Uterus (tissue), 4 donors: ENCODE results near the gene CHML. TPM values are rescaled to one million over a fixed set of nuclear protein-coding genes. Genes with fewer than 3 reads are reported as not detected.

ENCODE experiments used
- DNase-seq, 2 donors: peaks; one replicate each; pipeline ENCODE4 v3.0.0-alpha.2; 2019 to 2020
- H3K27ac ChIP-seq, 2 donors: fragments of 200-600 bp; sonication (generic); 1 replicate in 1 of 2; 2 replicates in 1 of 2; pipeline ENCODE4 v1.5.1; 2016 to 2018
- H3K27me3 ChIP-seq, 2 donors: fragments of 200-600 bp; sonication (generic); one replicate each; pipeline ENCODE4 v1.5.1; 2018 to 2019; ENCODE audit warnings: control low read depth in 1 of 2
- H3K36me3 ChIP-seq, 2 donors: fragments of 200-600 bp; sonication (generic); one replicate each; pipeline ENCODE4 v1.5.1; 2019; ENCODE audit warnings: control low read depth in 1 of 2
- H3K4me1 ChIP-seq, 2 donors: fragments of 200-600 bp; sonication (generic); one replicate each; pipeline ENCODE4 v1.5.1; 2018 to 2019; ENCODE audit warnings: control low read depth in 1 of 2
- H3K4me3 ChIP-seq, 2 donors: fragments of 200-600 bp; sonication (generic); 1 replicate in 1 of 2; 2 replicates in 1 of 2; pipeline ENCODE4 v1.5.1; 2018 to 2019; ENCODE audit warnings: mild to moderate bottlenecking in 1 of 2
- H3K9me3 ChIP-seq, 2 donors: fragments of 200-600 bp; sonication (generic); one replicate each; pipeline ENCODE4 v1.5.1; 2019; ENCODE audit warnings: control low read depth in 1 of 2
- POLR2A ChIP-seq, 2 donors: fragments of 450-650 bp; IDR thresholded peaks; one replicate each; pipeline ENCODE4 v1.6.1; 2016; ENCODE audit warnings: antibody characterized with exemption in 2 of 2, mild to moderate bottlenecking in 1 of 2, moderate library complexity in 1 of 2
- intact Hi-C: fragments of 100-400 bp; cut with DNase I; formaldehyde crosslinking; loops from one replicate; pipeline ENCODE4 v1.15.1; 2023; ENCODE audit warnings: low total_unique reads
- total RNA-seq, 4 donors: library from RNA; depleted of rRNA in 3 of 4; stranded (reverse); fragments of >200 nt in 3 of 4; gene quantifications; one replicate each; pipeline versions ENCODE4 v1.1.0 to v1.2.4, GENCODE V29; 2014 to 2023
- TF ChIP-seq, protein P1 (sequence below), 4 experiments: fragments of 200-600 bp in 2 of 4; fragments of 450-650 bp in 2 of 4; sonication (generic) in 2 of 4; IDR thresholded peaks; one replicate each; pipeline ENCODE4 v1.5.1; 2016 to 2019; ENCODE audit warnings: antibody characterized with exemption in 4 of 4, mild to moderate bottlenecking in 2 of 4, moderate library complexity in 1 of 4
- donor health status: DM: yes; HTN: yes; CAD: no.

The CHML gene
- total RNA-seq, 4 donors from 2014 or later: 4.9 to 34.6 (median 9.1) TPM

DNA sequence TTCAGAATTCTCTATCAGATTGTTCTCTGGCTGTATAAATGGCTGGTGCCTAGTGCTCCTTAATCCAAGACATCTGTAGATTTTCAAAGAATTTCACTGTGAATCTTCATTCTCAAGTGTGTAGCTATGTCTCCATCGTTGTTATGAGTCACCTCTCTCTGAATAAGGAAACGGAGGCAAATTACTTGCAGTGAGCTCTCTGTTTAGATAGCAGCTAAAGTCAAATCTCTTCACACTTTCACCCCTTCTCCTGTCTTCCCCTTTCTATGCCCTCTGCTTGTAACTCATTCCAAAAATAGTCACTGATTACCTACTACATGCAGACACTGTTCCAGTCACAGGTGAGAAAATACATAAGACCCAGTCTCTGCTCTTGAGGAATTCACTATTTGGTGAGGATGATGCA, 39.7 kb downstream of the CHML start:
- Histone ChIP-seq H3K36me3 (no peaks in the 10 kb centered on the region), H3K4me3 (no peak overlapping the region), H3K27ac (no peak overlapping the region), H3K9me3 (no peaks in the 10 kb centered on the region), H3K27me3 (no peaks in the 10 kb centered on the region), H3K4me1 (no peaks in the 10 kb centered on the region)
- TF ChIP-seq, protein P1, sequence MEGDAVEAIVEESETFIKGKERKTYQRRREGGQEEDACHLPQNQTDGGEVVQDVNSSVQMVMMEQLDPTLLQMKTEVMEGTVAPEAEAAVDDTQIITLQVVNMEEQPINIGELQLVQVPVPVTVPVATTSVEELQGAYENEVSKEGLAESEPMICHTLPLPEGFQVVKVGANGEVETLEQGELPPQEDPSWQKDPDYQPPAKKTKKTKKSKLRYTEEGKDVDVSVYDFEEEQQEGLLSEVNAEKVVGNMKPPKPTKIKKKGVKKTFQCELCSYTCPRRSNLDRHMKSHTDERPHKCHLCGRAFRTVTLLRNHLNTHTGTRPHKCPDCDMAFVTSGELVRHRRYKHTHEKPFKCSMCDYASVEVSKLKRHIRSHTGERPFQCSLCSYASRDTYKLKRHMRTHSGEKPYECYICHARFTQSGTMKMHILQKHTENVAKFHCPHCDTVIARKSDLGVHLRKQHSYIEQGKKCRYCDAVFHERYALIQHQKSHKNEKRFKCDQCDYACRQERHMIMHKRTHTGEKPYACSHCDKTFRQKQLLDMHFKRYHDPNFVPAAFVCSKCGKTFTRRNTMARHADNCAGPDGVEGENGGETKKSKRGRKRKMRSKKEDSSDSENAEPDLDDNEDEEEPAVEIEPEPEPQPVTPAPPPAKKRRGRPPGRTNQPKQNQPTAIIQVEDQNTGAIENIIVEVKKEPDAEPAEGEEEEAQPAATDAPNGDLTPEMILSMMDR (IDR thresholded peaks at IDR 0.05): no peak
- TF ChIP-seq POLR2A (IDR thresholded peaks at IDR 0.05): no peak
- intact Hi-C loops: no loop called here
- DNase-seq: no peak

DNA sequence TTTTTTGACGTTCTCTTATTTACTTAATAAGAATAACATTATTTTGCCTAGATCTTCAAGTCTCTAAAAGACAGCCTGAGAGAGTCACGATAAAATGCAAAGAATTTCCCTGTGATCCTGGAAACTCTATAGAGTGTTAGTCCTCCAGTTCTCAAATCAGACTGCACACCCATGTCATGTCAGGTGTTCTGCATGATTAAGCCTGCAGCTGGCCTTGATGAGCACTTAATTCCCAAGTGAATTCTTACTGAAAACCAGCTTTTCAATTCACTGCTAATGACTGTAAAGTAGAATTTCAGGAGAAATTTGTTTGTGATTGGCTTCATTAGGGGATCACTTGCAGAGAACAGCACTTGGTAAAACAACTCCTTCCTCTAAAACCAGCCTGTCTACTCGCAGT, 41.9 kb downstream of the CHML start:
- no peak overlapping the region for H3K27ac ChIP-seq
- intact Hi-C loops: no loop called here
- H3K36me3 ChIP-seq: no peaks in the 10 kb centered on the region

DNA sequence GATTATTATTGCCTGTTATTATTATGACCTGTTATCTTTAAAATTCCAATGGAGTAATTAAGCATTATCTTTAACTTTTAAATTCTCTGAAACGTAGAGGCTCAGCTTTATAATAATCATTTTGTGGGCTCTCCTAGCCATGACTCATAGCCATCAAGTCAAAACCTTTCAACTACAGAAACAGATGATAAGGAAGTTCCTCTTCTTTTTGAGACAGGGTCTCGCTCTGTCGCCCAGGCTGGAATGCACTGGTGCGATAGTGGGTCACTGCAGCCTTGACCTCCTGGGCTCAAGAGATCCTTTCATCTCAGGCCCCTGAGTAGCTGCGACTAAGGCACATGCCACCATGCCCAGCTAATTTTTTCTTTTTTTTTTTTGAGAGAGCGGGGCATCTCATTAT, 43.5 kb downstream of the CHML start:
- Histone ChIP-seq H3K27me3 (no peaks in the 10 kb centered on the region), H3K4me3 (no peak overlapping the region), H3K36me3 (no peaks in the 10 kb centered on the region), H3K4me1 (no peaks in the 10 kb centered on the region), H3K9me3 (no peaks in the 10 kb centered on the region), H3K27ac (no peak overlapping the region)
- DNase-seq: no peak
- no peak for TF ChIP-seq POLR2A (IDR thresholded peaks at IDR 0.05)
- TF ChIP-seq, protein P1 (IDR thresholded peaks at IDR 0.05): no peak
- intact Hi-C loops: no loop called here

More for the DNA sequence above, 41.9 kb downstream of the CHML start:
- no peak for DNase-seq
- TF ChIP-seq, protein P1 (IDR thresholded peaks at IDR 0.05): no peak
- TF ChIP-seq POLR2A (IDR thresholded peaks at IDR 0.05): no peak
- no peak overlapping the region for H3K4me3 ChIP-seq
- no peaks in the 10 kb centered on the region for H3K27me3 ChIP-seq
- no peaks in the 10 kb centered on the region for H3K9me3 ChIP-seq
- no peaks in the 10 kb centered on the region for H3K4me1 ChIP-seq

DNA sequence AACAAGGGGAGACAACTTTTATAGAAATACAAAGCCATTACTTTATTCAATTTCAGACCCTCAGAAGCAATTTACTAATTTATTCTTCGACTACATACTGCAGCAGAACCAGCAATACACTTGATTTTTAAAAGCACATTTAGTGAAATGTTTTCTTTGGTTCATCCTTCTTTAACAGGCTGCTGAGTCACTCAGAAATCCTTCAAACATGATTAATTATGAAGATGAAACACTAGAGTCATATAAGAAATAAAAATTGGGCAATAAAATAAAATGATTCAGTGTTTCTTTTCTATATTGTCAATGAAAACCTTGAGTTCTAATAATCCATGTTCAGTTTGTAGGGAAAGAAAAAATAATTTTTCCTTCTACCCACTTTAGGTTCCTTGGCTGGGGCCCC, 47.0 kb downstream of the CHML start:
- no peak for TF ChIP-seq POLR2A (IDR thresholded peaks at IDR 0.05)
- TF ChIP-seq, protein P1 (IDR thresholded peaks at IDR 0.05): no peak
- H3K4me1 ChIP-seq: no peaks in the 10 kb centered on the region
- H3K36me3 ChIP-seq: no peaks in the 10 kb centered on the region
- intact Hi-C loops: no loop called here
- H3K9me3 ChIP-seq: no peaks in the 10 kb centered on the region
- DNase-seq: no peak
- no peak overlapping the region for H3K27ac ChIP-seq
- H3K27me3 ChIP-seq: no peaks in the 10 kb centered on the region
- H3K4me3 ChIP-seq: no peak overlapping the region

DNA sequence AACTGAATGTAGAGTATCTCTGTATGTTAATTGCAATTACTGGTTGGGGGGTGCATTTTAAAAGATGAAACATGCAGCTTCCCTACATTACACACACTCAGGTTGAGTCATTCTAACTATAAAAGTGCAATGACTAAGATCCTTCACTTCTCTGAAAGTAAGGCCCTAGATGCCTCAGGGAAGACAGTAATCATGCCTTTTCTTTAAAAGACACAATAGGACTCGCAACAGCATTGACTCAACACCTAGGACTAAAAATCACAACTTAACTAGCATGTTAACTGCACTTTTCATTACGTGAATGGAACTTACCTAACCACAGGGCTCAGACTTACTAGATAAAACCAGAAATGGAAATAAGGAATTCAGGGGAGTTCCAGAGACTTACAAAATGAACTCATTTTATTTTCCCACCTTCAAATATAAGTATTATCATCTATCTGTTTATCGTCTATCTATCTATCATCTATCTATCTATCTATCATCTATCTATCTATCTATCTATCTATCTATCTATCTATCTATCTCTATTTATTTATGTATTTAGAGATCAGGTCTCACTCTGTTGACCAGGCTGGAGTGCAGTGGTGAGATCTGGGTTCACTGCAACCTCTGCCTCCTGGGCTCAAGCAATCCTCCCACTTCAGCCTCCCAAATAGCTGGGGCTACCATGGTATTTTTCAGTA, 47.8 kb downstream of the CHML start:
- Histone ChIP-seq H3K4me3 (no peak overlapping the region), H3K4me1 (no peaks in the 10 kb centered on the region), H3K27me3 (no peaks in the 10 kb centered on the region), H3K9me3 (no peaks in the 10 kb centered on the region), H3K27ac (no peak overlapping the region), H3K36me3 (no peaks in the 10 kb centered on the region)
- TF ChIP-seq, protein P1 (IDR thresholded peaks at IDR 0.05): no peak
- TF ChIP-seq POLR2A (IDR thresholded peaks at IDR 0.05): no peak
- no peak for DNase-seq
- intact Hi-C loops: no loop called here
